Pulmonary artery endothelial cell (primary cell): ENCODE data around the gene DEPDC5. TPM values are rescaled to one million over a fixed set of nuclear protein-coding genes. Genes with fewer than 3 reads are reported as not detected.

Source experiments
- DNase-seq: peaks from one replicate; pipeline ENCODE4 v3.0.0-alpha.2; 2011; ENCODE audit warnings: low read depth, low spot score
- total RNA-seq: library from RNA; depleted of rRNA; stranded (reverse); fragments of >200 nt; gene quantifications from 2 replicates; pipeline ENCODE4 v1.2.3, GENCODE V29; 2014

DEPDC5 gene
- total RNA-seq, 1 donor from 2014 or later = 10.5 TPM

DNA sequence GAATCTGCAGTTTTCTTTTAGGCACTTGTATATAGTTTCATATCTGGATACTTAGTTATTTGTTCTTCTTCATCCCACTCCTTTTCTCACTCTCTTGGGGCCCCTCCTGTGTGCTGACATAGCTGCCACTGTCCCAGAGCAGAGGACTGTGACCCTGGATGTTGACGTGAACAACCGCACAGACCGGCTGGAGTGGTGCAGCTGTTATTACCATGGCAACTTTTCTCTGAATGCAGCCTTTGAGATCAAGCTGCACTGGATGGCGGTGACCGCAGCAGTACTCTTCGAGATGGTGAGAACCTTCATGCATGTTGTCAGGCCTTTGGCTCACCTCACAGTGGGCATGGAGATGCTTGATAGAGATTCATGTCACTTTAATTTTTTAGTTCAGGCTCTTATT lies 139.6 kb downstream of the DEPDC5 start:
- no peak for DNase-seq

DNA sequence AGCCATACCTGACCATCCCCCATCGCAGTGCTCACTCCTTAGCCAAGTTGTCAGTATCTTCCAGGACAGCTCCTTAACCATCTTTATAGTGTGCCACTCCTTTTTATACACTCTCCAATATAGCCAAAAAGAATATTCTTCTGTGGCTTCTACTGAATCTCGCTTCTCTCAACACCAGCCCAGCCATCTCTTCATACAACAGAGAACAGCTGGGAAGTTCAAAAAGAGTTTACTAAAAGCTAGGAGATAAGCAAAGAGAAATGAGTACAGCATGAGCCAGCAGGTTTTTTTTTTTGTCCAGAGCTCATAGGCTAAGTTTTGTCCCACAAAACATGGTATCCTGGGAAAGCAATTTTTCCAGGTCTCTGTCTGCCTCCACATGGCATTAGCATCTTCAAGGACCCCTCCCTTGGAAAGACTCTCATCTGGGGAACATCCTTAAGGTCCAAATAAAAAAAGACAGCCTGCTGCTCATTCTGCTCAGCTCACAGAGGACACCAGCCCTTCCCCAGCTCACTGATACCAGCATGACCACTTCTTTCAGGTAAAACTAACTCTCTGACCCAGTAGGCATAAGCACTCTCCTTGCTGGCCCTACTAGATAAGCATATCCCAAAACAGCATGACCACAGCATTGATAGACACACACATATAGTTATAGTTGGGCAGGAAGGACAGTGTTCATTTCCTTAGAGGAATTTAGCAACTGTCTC lies 141.7 kb downstream of the DEPDC5 start:
- DNase-seq = no peak

DNA sequence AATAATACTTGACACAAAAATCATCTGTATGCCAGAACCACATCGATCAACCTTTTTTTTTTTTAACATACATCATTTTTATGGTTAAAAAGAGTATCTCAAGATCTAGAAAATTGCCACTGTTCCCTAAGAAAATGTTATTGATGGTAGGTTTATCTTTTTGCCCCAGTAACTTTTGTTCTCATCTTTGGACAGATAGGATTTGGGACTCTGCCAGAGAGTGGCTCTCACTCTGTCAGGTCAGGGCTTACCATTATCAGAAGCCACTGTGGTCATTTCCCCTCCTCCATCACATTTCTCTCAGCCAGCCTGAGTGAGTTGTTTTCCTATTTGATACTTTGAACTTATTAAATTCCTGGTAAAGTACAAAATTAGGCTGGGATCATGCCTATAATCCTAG lies 142.7 kb downstream of the DEPDC5 start:
- DNase-seq = no peak

DNA sequence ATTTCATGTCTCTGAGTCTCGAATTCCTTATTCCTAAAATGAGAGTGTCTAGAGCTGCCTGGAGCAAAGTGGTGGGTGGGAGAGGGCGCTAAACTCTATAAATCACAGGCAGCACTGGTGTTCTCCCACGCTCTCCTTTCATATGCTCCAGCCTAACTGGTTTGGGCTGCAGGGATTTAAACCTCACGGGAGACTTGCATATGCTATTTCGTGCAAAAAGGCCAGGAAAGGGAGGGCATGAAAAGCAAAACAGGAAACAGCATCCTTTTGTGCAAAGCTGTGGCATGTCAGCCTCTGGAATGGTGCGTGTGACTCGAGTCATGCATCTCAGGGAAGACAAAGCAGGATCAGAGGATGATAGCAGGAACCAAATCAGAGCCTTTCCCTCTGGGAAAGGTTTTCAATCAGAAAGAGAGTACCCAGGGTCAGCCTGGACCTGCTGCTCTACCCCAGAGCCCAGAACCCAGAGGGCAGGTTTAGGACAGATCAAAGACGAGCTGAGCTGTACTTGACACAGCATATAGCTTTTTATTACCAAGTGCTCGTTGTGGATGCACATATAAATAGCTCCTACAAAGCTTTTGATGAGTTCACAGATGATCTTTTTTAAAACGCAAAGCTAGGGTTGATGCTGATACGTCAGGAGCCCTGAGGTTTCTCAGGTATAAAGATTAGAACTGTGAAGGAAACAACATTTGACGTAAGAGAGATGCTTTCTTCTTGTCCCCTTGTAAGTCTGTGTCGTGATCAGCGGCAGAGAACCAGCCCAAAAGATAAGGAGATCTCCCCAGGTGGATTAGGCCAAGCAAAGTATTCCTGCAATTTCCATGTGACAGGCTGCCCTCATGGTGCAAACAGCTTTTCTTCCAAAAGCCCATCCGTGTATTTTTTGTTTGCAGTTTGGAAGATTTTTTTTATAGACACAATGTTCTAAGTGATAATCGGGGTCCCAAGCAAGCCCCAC lies 144.3 kb downstream of the DEPDC5 start:
- no peak for DNase-seq

DNA sequence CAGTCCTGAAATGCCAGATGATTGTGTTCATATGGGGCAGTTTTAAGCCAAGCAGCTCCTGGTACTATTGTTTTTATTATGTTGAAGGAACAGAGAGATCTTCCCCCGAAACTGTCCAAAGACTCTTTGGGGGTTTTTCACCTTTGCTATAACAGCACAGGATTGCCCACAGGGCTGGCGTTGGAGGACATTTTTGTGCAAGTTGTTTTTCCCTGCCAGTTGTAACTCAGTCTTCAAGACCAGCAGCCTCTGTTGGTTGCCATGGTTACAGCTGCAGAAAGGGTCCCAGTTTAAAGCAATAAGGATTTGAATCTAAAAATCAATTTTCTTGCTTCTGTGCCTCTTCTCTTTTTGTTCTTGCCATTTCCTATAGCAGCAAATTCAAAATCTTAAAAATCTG lies 145.1 kb downstream of the DEPDC5 start:
- DNase-seq = no peak

DNA sequence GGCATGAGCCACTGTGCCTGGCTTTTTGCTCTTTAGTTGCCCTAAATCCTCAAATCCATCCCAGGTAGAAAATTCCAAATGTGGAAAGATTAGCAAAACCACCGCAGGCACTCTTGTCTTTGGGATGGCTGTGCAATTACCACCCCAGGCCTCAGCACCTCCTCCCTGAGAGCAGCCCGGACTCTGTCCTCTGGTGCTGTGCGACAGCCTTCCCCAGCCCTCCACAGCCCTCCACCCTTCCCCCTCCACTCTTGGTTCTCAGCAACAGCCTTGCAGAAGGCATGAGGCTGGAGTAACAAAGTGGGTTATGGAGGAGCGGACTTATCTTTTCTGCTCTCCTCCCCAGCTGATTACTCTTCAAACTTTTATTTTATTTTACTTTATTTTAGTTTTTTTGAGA lies 145.8 kb downstream of the DEPDC5 start:
- no peak for DNase-seq

DNA sequence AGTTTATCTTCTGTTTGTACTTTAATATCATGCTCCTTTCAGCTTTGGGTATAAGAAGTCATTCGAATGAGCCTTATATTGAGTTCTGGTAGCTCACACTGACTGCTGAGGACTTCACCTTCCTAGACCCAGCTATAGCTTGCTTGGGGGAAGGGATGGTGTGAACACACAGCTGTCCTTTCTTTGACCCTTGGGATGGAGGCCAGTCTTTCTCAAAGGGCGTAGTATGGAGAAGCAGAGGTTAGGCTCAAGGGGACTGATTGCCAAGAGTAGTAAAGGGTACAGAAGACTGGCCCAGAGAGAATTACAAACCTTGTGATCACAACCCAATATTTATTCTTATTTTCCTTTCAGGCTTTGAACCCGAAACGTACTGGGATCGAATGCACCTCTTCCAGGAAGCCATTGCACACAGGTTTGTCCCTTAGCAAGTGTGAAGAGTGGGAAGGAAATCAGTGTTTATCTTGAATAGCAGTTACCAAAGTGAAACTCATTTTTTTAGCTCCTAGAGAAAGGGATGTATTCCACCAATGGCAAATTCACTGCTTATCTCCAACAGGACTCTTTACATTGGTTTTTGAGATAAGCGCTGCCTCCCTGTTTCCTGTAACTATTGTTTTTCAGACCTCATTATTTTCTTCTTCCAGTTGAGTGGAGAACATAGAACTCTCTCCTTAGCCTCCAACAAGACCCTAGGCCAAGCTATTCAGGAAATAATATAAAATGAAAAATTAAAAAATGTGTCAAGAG lies 147.7 kb downstream of the DEPDC5 start:
- DNase-seq = peak; percentile 52

DNA sequence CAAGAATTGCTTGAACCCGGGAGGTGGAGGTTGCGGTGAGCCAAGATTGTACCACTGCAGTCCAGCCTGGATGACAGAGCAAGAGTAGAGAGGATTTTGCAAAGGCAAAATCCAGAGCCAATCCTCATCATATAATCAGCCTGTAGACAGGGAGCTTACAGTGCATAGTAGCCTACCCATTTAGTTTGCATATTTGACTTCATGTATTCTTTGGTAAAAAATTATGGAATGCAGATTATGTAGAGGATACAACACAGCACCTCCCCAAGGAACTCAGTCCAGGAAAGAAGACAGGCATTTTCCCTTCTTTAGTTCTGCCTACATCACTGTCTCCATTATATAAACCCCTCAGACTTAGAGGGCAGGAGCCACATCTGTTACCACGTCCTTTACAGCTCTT lies 150.8 kb downstream of the DEPDC5 start:
- DNase-seq = no peak

DNA sequence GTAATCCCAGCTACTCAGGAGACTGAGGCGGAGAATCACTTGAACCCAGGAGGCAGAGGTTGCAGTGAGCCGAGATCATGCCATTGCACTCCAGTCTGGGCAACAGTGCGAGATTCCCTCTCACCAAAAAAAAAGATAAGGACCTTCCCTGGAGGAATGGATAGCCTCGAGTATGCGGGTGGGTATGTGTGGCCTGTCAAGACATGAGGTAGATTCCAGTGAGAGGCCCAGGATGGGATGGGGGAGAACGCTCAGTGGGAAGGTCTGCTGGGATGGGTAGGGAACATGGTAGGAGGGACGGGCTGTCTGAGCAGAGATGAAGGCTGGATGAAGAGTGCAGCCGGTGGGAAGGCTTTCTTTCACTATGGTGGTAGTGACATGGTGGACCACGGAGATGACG lies 151.5 kb downstream of the DEPDC5 start:
- no peak for DNase-seq

DNA sequence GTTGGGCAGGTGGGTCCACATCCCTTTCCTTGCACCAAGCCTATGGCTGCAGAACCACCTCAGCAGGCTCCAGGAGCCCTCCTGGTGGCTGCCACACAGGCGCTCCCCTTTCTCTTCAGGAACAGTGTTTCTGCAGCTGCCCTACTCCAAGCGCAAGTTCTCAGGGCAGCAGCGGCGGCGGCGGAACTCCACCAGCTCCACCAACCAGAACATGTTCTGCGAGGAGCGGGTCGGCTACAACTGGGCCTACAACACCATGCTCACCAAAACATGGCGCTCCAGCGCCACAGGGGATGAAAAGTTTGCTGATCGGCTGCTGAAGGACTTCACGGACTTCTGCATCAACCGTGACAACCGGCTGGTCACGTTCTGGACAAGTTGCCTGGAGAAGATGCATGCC lies 152.3 kb downstream of the DEPDC5 start:
- no peak for DNase-seq

DNA sequence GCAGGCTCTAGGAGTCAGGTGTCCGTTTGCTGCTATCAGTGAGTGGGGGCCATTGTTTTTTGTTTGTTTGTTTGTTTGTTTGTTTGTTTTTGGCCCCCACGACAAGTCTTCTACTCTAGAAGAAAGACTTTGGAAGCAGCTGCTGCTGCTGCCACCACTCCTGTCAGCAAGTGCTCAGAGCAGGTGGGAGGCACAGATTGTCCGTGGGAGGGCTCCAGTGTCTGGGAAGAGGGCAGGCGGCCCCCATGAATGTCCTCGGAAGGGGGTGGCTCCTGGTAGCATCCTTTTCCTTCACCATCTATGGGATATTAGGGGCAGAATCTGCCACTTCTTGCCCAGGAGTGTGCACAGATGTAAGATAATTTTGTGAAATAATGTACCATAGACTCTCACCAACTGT lies 152.8 kb downstream of the DEPDC5 start:
- no peak for DNase-seq

DNA sequence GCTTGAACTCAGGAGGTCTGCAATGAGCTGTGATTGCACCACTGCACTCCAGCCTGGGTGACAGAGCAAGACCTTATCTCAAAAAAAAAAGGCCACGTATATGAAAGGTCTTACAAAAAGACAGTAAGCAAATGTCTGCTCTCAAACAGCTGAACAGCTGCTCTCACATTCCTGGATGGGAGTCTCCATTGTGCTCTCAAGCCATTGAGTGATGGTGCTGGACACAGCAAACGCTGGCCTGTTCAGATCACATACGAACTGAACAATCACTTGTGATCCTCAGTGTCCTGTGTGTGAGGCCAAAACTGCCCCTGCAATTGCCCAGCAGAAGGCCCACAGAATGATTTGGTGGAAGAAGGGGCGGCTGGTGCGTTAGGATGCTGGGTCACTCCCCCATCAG lies 156.2 kb downstream of the DEPDC5 start:
- no peak for DNase-seq

DNA sequence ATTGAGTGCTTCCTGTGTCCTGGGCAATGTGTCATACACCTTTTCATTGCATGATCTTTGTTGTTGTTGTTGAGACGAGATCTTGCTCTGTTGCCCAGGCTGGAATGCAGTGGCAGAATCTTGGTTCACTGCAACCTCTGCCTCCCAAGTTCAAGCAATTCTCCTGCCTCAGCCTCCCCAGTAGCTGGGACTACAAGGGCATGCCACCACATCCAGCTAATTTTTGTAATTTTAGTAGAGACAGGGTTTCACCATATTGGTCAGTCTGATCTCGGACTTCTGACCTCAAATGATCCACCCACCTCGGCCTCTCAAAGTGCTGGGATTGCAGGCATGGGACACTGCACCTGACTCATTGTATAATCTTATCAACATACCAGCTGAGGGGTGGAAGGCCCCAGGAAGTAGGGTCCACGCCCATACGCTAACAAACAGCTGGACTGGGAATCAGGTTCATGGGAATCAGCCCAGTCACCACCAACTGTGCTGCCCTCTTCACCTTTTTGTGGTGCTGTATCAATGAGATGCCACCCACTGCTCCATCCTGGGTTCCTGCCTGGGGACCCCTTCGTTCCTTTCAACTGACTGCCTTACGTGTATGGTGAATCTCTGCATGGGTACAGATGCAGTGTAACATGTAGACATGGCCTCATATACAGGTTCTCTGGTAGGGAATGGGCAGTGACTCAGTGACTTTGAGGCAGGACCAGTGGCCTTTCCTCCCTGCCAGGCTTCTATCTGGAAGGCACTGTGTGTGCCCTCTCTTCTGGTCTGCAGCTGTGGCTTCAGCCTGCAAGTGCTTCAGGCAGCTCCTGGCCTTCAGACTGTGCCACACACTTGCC lies 158.0 kb downstream of the DEPDC5 start:
- DNase-seq = no peak

DNA sequence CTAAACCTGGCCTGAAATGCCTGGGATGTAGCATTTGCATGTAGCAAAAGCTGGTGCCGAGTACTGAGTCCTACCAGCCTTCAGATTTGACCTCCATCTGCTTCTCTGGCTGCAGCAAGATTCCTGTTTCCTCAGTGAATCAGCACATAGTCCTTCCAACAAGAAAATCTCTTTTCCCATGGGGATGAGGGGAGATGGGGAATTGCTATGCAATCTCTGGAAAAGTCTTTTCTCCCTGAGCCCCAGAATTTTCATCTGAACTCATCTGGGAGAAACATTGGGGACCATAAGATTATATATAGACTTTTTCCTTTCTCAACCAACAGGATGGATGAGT lies 158.6 kb downstream of the DEPDC5 start:
- DNase-seq = no peak

DNA sequence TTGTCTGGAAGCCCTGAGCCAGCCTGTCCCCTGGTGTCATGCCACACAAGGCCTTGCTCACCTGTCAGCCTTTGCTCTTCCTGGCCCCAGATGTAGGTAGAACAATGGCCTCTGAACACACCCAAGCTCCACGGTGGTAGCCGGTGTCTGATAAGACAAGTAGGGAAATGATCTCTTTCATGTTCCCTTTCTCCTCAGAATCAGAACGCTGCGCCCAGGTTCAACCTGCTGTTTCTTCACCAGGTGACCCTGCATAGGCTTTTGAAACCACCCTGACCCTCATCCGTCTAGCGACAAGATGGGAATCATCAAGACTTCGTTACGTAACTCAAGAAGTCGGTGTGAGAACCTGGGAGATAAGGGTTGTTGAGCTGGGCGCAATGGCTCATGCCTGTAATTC lies 161.8 kb downstream of the DEPDC5 start:
- DNase-seq = no peak

DNA sequence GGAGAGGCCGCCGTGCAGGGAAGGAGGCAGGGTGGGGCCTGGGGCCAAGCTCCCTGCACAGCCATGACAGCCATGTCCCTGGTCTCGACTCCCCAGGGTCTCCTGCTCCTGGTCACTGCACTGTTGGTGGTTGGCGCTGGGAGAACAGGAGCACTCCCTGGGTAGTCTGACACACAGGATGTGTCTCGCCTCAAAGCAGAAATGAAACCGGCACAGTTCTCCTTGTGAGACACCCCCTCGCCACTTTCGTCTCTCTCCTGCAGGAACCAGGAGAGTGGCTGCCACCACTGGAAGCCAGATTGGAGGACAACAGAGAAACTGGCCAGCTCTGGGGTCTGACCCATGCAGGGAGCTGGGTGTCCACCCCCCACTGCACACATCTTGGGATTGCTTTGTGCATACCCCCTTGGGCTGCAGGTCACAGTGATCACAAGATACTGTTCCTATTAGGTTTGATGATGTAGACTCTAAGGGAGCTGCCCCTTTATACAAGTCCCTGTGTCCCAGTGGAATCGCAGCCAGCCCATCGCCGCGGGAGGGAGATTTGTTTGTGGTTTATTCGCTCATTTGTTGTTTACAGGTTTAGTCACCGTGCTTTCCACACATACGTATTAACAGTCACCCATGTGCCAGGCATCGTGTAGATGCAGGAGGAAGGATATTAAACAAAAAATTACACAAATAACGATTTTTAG lies 163.6 kb downstream of the DEPDC5 start:
- DNase-seq = no peak

DNA sequence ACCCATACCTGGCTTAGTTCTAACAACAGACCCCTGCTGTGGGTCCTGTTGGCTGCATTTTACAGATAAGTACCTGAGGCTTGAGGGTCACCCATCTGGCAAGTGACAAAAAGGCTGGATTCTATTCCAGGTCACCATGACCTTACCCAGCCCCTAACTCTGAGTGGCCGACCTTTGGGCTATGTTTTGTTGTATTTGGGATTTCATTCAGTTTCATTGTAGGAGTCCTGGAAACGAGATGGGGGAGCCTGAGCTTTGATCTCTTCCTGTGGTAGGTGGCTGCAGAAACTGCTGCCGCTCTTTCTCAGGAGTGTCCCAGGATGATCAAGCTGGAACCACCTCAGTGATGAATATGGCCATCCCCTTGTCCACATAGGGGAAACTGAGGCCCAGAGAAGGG lies 165.9 kb downstream of the DEPDC5 start:
- DNase-seq = no peak

DNA sequence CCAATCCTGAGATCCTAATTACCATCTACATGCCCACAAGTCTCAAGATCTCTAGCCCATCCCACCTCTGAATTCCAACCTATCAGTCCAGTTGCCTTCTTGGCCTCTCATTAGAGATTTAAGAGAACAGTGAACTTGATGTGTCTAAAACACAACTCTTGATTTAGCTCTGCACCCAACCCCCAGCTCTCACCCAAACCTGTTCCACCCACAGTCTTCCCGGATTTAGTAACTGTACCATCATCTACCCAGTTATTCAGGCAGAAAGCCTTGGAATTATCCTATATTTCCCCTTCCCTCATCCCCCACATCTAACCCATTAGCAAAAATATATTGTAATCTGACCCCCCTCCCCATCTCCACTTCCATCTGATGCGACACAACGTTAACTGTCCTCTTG lies 166.5 kb downstream of the DEPDC5 start:
- DNase-seq = no peak

DNA sequence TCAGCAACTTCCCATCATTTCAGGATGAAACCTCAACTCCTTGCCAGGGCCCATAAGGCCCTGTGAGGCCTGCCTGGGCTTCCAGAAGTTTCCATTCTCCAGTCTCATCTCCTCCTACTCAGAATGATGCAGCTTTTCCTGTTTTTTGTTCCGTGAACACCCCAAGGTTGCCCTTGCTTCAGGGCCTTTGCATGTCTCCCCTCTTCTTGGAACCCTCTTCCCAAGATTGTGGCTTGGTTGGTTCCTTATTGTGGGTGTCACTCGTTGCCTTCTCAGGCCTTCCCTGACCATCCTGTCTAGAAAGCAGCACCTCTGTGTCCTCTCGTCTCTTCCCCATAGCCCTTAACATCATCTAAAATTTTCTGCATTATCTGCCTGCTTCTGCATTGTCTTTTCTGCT lies 167.3 kb downstream of the DEPDC5 start:
- DNase-seq = no peak

DNA sequence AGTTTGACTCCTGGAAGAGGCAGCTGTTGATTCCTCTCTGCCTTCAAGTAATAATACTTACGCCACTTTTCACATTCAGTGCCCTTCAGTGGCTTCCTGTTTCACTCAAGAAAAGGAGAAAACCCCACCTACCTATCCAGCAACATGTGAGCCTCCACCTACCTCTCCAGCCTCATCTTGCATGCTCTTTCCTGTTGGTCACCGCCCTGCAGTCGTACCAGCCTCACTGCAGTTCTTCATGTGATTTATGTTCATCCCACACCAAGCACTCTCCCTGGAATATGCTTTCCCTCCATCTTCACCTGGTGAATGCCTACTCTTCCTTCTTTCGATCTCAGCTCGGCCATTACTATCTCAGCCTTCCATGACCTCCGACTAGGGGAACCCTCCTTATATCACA lies 168.7 kb downstream of the DEPDC5 start:
- DNase-seq = no peak

DNA sequence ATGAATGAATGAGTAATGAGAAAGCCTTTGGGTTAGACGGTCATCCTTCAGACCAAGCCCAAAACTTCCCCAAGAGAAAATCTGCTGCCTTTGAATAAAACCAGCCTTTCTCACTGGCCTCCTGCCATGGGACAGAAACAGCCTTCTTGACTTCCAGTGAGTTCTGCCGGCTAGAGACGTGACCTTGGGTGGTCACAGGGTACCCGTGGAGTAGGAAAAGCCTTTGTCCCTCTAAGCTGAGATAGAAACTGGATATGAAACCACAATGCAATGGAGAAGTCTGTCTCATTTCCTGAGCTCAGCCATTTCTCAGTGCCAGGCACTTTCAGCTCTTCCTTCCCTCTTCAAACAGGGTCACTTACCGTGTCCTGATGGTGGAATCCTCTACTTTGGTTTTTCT lies 169.3 kb downstream of the DEPDC5 start:
- DNase-seq = no peak
